ENCODE results near the gene SLC24A1. TPM values are rescaled to one million over a fixed set of nuclear protein-coding genes. Genes with fewer than 3 reads are reported as not detected.

The SLC24A1 gene
- total RNA-seq, 2 donors from 2014 or later = 8.9 to 14.5 TPM

DNA sequence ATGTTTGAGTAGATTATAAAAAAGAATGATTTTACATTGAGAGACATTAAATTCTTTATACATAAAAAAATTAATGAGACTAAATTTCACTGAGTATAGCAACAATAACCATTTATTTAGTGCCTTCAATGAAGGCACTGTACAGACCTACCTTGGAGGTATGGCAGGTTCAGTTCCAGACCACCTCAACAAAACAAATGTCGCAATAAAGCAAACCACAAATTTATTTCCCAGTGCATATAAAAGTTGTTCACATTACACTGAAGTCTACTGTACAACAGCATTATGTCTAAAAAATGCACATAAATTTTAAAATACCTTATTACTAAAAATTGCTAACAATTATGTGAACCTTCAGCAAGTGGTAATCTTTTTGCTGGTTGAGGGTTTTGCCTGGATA lies 58.8 kb downstream of the SLC24A1 start:
- H3K4me1 ChIP-seq (replicated peaks) = no peaks in the 10 kb centered on the region
- H3K27me3 ChIP-seq (replicated peaks; ENCODE audit: insufficient read depth) = no peaks in the 10 kb centered on the region
- H3K36me3 ChIP-seq = no peaks in the 10 kb centered on the region
- TF ChIP-seq POLR2AphosphoS5 (IDR thresholded peaks at IDR 0.05) (no peak), POLR2A (IDR thresholded peaks at IDR 0.05) (no peak)
- TF ChIP-seq, protein P1, sequence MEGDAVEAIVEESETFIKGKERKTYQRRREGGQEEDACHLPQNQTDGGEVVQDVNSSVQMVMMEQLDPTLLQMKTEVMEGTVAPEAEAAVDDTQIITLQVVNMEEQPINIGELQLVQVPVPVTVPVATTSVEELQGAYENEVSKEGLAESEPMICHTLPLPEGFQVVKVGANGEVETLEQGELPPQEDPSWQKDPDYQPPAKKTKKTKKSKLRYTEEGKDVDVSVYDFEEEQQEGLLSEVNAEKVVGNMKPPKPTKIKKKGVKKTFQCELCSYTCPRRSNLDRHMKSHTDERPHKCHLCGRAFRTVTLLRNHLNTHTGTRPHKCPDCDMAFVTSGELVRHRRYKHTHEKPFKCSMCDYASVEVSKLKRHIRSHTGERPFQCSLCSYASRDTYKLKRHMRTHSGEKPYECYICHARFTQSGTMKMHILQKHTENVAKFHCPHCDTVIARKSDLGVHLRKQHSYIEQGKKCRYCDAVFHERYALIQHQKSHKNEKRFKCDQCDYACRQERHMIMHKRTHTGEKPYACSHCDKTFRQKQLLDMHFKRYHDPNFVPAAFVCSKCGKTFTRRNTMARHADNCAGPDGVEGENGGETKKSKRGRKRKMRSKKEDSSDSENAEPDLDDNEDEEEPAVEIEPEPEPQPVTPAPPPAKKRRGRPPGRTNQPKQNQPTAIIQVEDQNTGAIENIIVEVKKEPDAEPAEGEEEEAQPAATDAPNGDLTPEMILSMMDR (IDR thresholded peaks at IDR 0.05) = no peak
- DNase-seq (ENCODE audit: low spot score) = no peak
- intact Hi-C loops (cut with DNase I) = no loop called here
- H3K27ac ChIP-seq = no peak overlapping the region
- H3K9me3 ChIP-seq = no peaks in the 10 kb centered on the region
- H3K4me3 ChIP-seq = no peak overlapping the region
- WGBS = 98% methylated on average over 1 of the region's 1 CpG

DNA sequence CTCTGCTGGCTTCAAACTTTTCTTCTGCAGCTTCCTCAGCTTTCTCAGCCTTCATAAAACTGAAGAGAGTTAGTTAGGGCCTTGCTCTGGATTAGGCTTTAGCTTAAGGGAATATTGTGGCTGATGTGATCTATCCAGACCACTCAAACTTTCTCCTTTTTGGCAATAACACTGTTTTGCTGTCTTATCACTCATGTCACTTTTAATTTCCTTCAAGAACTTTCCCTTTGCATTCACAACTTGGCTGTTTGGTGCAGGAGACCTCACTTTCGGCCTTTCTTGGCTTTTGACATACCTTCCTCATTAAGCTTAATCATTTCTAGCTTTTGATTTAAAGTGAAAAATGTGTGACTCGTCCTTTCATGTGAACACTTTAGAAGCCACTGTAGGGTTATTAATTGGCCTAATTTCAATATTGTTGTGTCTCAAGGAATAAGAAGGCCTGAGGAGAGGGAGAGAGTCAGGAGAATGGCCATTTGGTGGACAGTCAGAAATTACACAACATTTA lies 60.7 kb downstream of the SLC24A1 start:
- H3K27ac ChIP-seq = no peak overlapping the region
- H3K4me1 ChIP-seq (replicated peaks) = no peaks in the 10 kb centered on the region
- 96% methylated on average over 2 of the region's 2 CpGs for WGBS
- H3K4me3 ChIP-seq = no peak overlapping the region
- no peaks in the 10 kb centered on the region for H3K27me3 ChIP-seq (replicated peaks; ENCODE audit: insufficient read depth)
- no peak for DNase-seq (ENCODE audit: low spot score)
- TF ChIP-seq POLR2AphosphoS5 (IDR thresholded peaks at IDR 0.05) (no peak), POLR2A (IDR thresholded peaks at IDR 0.05) (no peak)
- TF ChIP-seq, protein P1 (IDR thresholded peaks at IDR 0.05) = no peak
- no peaks in the 10 kb centered on the region for H3K9me3 ChIP-seq
- no peaks in the 10 kb centered on the region for H3K36me3 ChIP-seq
- intact Hi-C loops (cut with DNase I) = no loop called here

DNA sequence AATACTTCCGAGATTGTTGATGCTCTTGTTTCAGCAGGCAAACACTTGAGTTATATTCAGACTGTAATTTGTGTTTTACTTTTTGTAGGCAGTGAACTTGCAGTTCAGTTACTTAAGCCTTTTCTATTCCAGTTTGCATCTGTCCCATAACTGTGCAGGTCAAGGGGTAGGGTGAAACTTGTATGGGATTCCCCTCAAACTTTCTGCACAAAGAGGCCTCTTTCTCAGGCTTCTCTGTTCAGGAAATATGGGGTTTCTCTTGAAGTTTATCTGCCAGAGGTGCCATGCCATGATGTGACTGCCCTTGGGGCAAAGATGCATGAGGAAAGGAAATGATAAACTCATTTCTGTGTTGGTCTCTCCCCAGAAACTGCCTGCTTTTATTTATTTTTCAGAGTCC lies 66.7 kb downstream of the SLC24A1 start:
- intact Hi-C loops (cut with DNase I) = no loop called here
- TF ChIP-seq POLR2AphosphoS5 (IDR thresholded peaks at IDR 0.05) (no peak), POLR2A (IDR thresholded peaks at IDR 0.05) (no peak)
- TF ChIP-seq, protein P1 (IDR thresholded peaks at IDR 0.05) = no peak
- no peaks in the 10 kb centered on the region for H3K36me3 ChIP-seq
- no peak overlapping the region for H3K4me3 ChIP-seq
- DNase-seq (ENCODE audit: low spot score) = no peak
- H3K4me1 ChIP-seq (replicated peaks) = no peaks in the 10 kb centered on the region
- 97% methylated on average over 1 of the region's 1 CpG for WGBS
- no peak overlapping the region for H3K27ac ChIP-seq
- no peaks in the 10 kb centered on the region for H3K27me3 ChIP-seq (replicated peaks; ENCODE audit: insufficient read depth)
- no peaks in the 10 kb centered on the region for H3K9me3 ChIP-seq

DNA sequence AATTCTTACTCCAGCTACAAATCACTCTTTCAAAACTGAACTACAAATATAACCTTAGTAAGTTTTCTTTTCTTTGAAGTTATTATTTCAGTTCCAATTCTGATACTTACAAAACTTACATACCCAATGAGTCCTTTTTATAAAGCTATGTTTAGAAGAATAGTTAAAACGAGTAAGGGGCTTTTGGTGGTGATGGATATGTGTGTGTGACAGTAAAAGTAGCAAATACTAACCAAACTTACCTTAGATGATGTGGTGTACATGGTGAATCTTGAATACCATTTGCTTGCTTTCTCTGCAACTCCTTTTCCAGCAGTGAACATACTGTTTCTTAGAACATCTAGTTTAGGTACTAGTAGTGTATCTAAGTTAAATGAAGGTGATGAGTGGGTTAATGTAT lies 68.4 kb downstream of the SLC24A1 start:
- no peak overlapping the region for H3K27ac ChIP-seq
- 84% methylated on average over 1 of the region's 1 CpG for WGBS
- H3K27me3 ChIP-seq (replicated peaks; ENCODE audit: insufficient read depth) = no peaks in the 10 kb centered on the region
- no peaks in the 10 kb centered on the region for H3K36me3 ChIP-seq
- no peaks in the 10 kb centered on the region for H3K9me3 ChIP-seq
- no peaks in the 10 kb centered on the region for H3K4me1 ChIP-seq (replicated peaks)
- intact Hi-C loops (cut with DNase I) = no loop called here
- no peak overlapping the region for H3K4me3 ChIP-seq
- DNase-seq (ENCODE audit: low spot score) = no peak
- TF ChIP-seq POLR2A (IDR thresholded peaks at IDR 0.05) = no peak
- TF ChIP-seq POLR2AphosphoS5 (IDR thresholded peaks at IDR 0.05) = no peak
- TF ChIP-seq, protein P1 (IDR thresholded peaks at IDR 0.05) = no peak

DNA sequence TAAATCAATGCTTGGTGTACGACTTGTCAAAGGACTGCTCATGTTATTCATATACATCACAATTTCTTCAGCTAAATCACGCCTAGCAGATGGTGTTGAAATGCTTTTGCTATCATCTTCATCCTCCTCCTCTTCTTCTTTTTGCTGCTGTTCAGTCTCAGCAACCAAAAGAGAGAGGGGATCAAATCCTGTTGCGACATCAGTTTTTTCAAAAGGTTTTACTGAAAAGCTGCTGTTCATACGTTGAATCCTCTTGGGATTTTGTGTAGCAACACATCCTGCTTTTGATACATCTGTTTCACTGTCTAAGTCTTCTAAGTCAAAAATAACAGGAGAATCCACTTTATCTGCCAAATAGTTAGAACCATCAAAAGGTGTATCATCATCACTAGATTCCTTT lies 69.0 kb downstream of the SLC24A1 start:
- no peaks in the 10 kb centered on the region for H3K36me3 ChIP-seq
- H3K4me3 ChIP-seq = no peak overlapping the region
- no peaks in the 10 kb centered on the region for H3K27me3 ChIP-seq (replicated peaks; ENCODE audit: insufficient read depth)
- H3K9me3 ChIP-seq = no peaks in the 10 kb centered on the region
- H3K4me1 ChIP-seq (replicated peaks) = no peaks in the 10 kb centered on the region
- WGBS = 91% methylated on average over 4 of the region's 4 CpGs
- no peak for DNase-seq (ENCODE audit: low spot score)
- TF ChIP-seq POLR2AphosphoS5 (IDR thresholded peaks at IDR 0.05) (no peak), POLR2A (IDR thresholded peaks at IDR 0.05) (no peak)
- TF ChIP-seq, protein P1 (IDR thresholded peaks at IDR 0.05) = no peak
- H3K27ac ChIP-seq = no peak overlapping the region
- intact Hi-C loops (cut with DNase I) = no loop called here
